Mesendoderm (in vitro differentiated cells): ENCODE results near the gene LONRF3.
"Not testable (repeated sequence)": the region's sequence is repeated elsewhere in the genome, so short reads cannot be mapped to it uniquely, and the experiment has no call there.

Source experiments
- DNase-seq: peaks from one replicate; pipeline ENCODE4 v3.0.0; 2013
- H2AK5ac ChIP-seq: 2 replicates; pipeline ENCODE4 v1.6.1; 2013; ENCODE audit warnings: low read length, inconsistent platforms
- H2BK120ac ChIP-seq: 2 replicates; pipeline ENCODE4 v1.6.1; 2013; ENCODE audit warnings: low read depth, mild to moderate bottlenecking, low read length, moderate library complexity, mixed read lengths
- H2BK15ac ChIP-seq: replicated peaks from 2 replicates; pipeline ENCODE4 v1.6.1; 2013; ENCODE audit warnings: low read depth, mild to moderate bottlenecking, moderate library complexity
- H2BK5ac ChIP-seq: 2 replicates; pipeline ENCODE4 v1.6.1; 2013; ENCODE audit warnings: low read length, inconsistent platforms
- H3K18ac ChIP-seq: 2 replicates; pipeline ENCODE4 v1.6.1; 2013; ENCODE audit warnings: mild to moderate bottlenecking, low read length, mixed read lengths
- H3K23ac ChIP-seq: one replicate; pipeline ENCODE4 v1.6.1; 2013; ENCODE audit warnings: low read length
- H3K27ac ChIP-seq: 2 replicates; pipeline ENCODE4 v1.5.1; 2013; ENCODE audit warnings: low read depth, mild to moderate bottlenecking, inconsistent platforms, low read length, moderate library complexity
- H3K27me3 ChIP-seq: 2 replicates; pipeline ENCODE4 v1.6.1; 2013; ENCODE audit warnings: low read length, control low read depth, mild to moderate bottlenecking, inconsistent platforms; ENCODE audit not compliant: insufficient read depth, poor library complexity
- H3K36me3 ChIP-seq: 2 replicates; pipeline ENCODE4 v1.6.1; 2013; ENCODE audit warnings: low read length, inconsistent platforms; ENCODE audit not compliant: control insufficient read depth, insufficient read depth
- H3K4ac ChIP-seq: one replicate; pipeline ENCODE4 v1.6.1; 2013; ENCODE audit warnings: low read depth, mild to moderate bottlenecking, low read length, moderate library complexity
- H3K4me1 ChIP-seq: 2 replicates; pipeline ENCODE4 v1.6.1; 2013; ENCODE audit warnings: low read depth, low read length, inconsistent platforms; ENCODE audit not compliant: control insufficient read depth
- H3K4me2 ChIP-seq: 2 replicates; pipeline ENCODE4 v1.6.1; 2013; ENCODE audit warnings: low read length
- H3K4me3 ChIP-seq: 2 replicates; pipeline ENCODE4 v1.5.1; 2013; ENCODE audit warnings: mild to moderate bottlenecking, low read length
- H3K56ac ChIP-seq: one replicate; pipeline ENCODE4 v1.6.1; 2013; ENCODE audit warnings: low read length
- H3K79me1 ChIP-seq: 2 replicates; pipeline ENCODE4 v1.6.1; 2013; ENCODE audit warnings: low read length, inconsistent platforms
- H3K79me2 ChIP-seq: 2 replicates; pipeline ENCODE4 v1.6.1; 2013; ENCODE audit warnings: mild to moderate bottlenecking, low read length; ENCODE audit not compliant: control insufficient read depth, insufficient read depth
- H3K9ac ChIP-seq: 2 replicates; pipeline ENCODE4 v1.6.1; 2013; ENCODE audit warnings: low read length, inconsistent platforms
- H4K5ac ChIP-seq: one replicate; pipeline ENCODE4 v1.6.1; 2013; ENCODE audit warnings: low read length
- H4K8ac ChIP-seq: one replicate; pipeline ENCODE4 v1.6.1; 2013; ENCODE audit warnings: low read depth, mild to moderate bottlenecking, control low read depth, low read length, moderate library complexity
- WGBS: extraction: QIAGEN DNeasy Blood & Tissue Kit; methylation state at CpG from one replicate; pipeline ENCODE4 v1.1.7; 2013; ENCODE audit warnings: low lambda C conversion rate, missing lambda C conversion rate; ENCODE audit not compliant: insufficient coverage; ENCODE audit errors: extremely low coverage; 5-methylcytosine and 5-hydroxymethylcytosine counted together

Gene LONRF3

DNA sequence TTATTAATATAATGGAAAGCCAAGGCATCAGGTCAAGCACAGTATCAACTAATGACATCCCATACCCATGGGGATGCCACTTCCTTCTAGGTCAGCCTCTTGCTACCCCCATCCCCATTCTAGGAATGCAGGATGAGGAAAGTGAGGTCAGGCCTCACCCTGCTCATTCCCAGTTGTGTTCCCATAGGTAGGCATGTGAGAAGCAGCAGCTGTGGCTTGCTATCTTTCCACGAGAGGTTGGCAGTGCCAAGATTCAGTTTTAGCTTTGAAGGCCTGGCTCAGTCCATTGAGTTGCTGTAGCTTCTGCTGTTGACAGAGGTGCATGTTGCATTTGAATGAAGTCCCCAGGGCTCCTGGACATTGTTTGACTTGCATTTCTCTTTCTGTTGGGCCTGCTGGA, 15.5 kb downstream of the LONRF3 start:
- Histone ChIP-seq H2BK15ac (no peak overlapping the region), H2BK120ac (no peak overlapping the region), H2BK5ac (no peak overlapping the region), H3K4ac (no peak overlapping the region), H2AK5ac (no peak overlapping the region), H3K56ac (no peak overlapping the region), H4K5ac (no peak overlapping the region), H3K9ac (no peak overlapping the region), H3K79me1 (no peaks in the 10 kb centered on the region), H3K27ac (no peak overlapping the region), H3K4me1 (no peaks in the 10 kb centered on the region), H3K4me2 (no peak overlapping the region), H3K18ac (no peak overlapping the region), H3K36me3 (no peaks in the 10 kb centered on the region), H3K23ac (no peak overlapping the region), H3K79me2 (no peaks in the 10 kb centered on the region), H3K4me3 (no peak overlapping the region), H4K8ac (no peak overlapping the region), H3K27me3 (no peaks in the 10 kb centered on the region)
- DNase-seq, result no peak
- WGBS, result no CpG with 5 or more reads among the region's 1 CpG

DNA sequence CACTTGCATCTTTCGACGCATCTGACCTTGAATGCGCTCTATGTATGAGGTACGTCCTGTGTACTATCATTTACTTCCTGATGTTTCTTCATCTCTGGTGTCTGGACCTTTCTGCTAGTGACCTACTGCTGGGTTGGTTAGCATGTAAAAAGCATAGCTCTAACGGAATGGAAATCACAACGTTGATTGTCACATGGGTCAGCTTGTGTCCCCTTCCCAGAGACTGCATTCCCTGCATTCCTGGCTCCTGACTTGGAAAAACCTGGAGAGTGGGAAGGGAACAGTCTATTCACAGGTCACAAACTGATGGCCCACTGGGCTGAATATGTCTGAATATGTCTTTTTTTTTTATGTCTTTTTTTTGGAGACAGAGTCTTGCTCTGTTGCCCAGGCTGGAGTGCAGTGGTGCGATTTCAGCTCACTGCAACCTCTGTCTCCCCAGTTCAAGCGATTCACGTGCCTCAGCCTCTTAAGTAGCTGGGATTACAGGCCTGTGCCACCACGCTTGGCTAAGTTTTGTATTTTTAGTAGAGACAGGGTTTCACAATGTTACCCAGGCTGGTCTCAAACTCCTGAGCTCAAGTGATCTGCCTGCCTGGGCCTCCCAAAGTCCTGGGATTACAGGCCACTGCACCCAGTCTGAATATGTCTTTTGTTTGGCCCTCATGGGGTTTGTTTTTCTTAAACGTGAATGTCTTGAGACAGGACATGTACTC, 16.3 kb downstream of the LONRF3 start:
- WGBS, result no CpG with 5 or more reads among the region's 11 CpGs
- H3K27ac ChIP-seq, result no peak overlapping the region
- no peak overlapping the region for H3K23ac ChIP-seq

DNA sequence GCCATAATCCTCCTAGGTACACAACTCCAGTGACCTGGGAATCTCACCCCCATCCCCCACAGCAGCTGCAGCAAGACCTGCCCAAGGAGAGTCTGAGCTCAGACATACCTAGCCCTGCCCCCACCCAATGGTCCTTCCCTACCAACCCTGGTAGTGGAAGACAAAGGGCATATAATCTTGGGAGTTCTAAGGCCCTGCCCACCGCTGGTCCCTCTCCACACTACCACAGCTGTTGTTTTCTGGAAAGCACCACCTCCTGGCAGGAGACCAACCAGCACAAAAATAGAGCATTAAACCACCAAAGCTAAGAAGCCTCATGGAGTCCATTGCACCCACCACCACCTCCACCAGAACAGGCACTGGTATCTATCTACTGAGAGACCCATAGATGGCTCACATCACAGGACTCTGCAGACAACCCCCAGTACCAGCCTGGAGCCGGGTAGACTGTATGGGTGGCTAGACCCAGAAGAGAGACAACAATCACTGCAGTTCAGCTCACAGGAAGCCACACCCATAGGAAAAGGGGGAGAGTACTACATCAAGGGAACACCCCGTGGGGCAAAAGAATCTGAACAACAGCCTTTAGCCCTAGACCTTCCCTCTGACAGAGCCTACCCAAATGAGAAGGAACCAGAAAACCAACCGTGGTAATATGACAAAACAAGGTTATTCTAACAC, 18.2 kb downstream of the LONRF3 start:
- H3K36me3 ChIP-seq, H3K9ac ChIP-seq, H3K27me3 ChIP-seq, H2BK15ac ChIP-seq, H3K27ac ChIP-seq, H3K4me3 ChIP-seq, H4K5ac ChIP-seq, H2BK120ac ChIP-seq, H3K56ac ChIP-seq, H2BK5ac ChIP-seq, H3K23ac ChIP-seq, H3K18ac ChIP-seq, H3K79me2 ChIP-seq, H3K79me1 ChIP-seq, H4K8ac ChIP-seq, H2AK5ac ChIP-seq, H3K4me1 ChIP-seq, H3K4me2 ChIP-seq: not testable (repeated sequence)
- WGBS, result no CpG with 5 or more reads among the region's 4 CpGs
- peak; percentile 56 for DNase-seq
- peak overlapping the region; percentile 59 for H3K4ac ChIP-seq

More for the DNA sequence above, 16.3 kb downstream of the LONRF3 start:
- H3K9ac ChIP-seq, result no peak overlapping the region
- H3K4me3 ChIP-seq, result no peak overlapping the region
- no peak overlapping the region for H2AK5ac ChIP-seq
- H2BK5ac ChIP-seq, result no peak overlapping the region
- no peaks in the 10 kb centered on the region for H3K79me1 ChIP-seq
- no peak overlapping the region for H4K8ac ChIP-seq
- no peaks in the 10 kb centered on the region for H3K79me2 ChIP-seq
- H3K27me3 ChIP-seq, result no peaks in the 10 kb centered on the region
- H3K18ac ChIP-seq, result no peak overlapping the region
- H4K5ac ChIP-seq, result no peak overlapping the region
- H3K4me1 ChIP-seq, result no peaks in the 10 kb centered on the region
- DNase-seq, result no peak
- no peak overlapping the region for H3K4me2 ChIP-seq
- no peak overlapping the region for H3K4ac ChIP-seq
- H2BK120ac ChIP-seq, result no peak overlapping the region
- H3K36me3 ChIP-seq, result no peaks in the 10 kb centered on the region
- H2BK15ac ChIP-seq, result no peak overlapping the region
- H3K56ac ChIP-seq, result no peak overlapping the region

DNA sequence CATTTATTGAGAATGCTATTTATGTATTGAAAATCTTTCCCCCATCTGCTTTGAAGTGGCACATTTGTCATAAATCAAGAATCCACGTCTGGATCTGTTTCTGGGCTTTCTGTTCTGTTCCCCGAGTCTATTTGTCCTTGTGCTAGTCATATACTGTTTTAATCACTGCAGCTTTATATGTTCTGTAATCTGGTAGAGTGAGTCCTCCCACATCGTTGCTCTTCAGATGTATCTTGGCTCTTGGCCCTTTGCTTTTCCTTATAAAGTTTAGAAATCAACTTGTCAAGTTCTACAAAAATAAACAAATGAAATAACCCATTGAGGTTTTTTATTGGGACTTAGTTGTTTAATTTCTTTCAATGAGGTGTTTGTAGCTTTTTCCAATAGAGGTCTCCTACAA, 29.0 kb downstream of the LONRF3 start:
- no peak overlapping the region for H2BK15ac ChIP-seq
- no peaks in the 10 kb centered on the region for H3K79me1 ChIP-seq

DNA sequence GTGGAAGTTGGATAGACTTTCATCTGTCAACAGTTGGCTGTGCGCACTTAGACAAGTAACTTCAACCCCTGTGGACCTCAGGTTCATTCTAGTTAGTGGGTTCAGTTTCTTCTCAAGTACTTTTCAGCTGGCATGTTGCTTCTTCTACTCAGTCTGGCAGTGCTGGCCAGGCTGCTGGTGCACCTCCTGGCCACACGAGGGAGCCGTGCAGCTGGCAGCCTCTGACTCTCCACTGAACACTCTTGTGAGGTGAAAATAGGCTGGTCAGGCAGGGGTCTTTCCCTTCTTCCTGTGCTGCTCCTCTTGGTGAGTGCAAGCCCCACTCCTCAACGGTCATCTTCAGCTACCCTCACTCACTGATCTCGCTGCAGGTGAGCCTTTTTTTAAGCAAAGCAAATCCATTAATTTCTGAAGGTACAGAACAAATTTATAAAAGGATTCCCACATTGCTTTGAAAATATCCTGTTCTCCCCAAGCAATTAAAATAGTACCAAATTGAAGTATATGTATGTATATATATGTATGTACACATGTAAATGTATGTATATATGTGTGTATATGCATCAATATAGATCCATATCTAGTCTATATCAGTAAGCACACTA, 30.6 kb downstream of the LONRF3 start:
- Histone ChIP-seq H3K18ac (no peak overlapping the region), H2BK120ac (no peak overlapping the region), H3K4me1 (no peaks in the 10 kb centered on the region), H3K23ac (no peak overlapping the region), H2BK15ac (no peak overlapping the region), H3K27ac (no peak overlapping the region), H2AK5ac (no peak overlapping the region), H3K56ac (no peak overlapping the region), H3K79me1 (no peaks in the 10 kb centered on the region), H3K4ac (no peak overlapping the region), H3K4me2 (no peak overlapping the region), H4K5ac (no peak overlapping the region), H3K9ac (no peak overlapping the region), H3K27me3 (no peaks in the 10 kb centered on the region), H3K4me3 (no peak overlapping the region), H2BK5ac (no peak overlapping the region), H4K8ac (no peak overlapping the region), H3K36me3 (no peaks in the 10 kb centered on the region), H3K79me2 (no peaks in the 10 kb centered on the region)
- WGBS, result no CpG with 5 or more reads among the region's 5 CpGs
- peak; percentile 55 for DNase-seq

More for the DNA sequence above, 29.0 kb downstream of the LONRF3 start:
- Histone ChIP-seq H2AK5ac (no peak overlapping the region), H4K5ac (no peak overlapping the region), H3K56ac (no peak overlapping the region), H3K9ac (no peak overlapping the region), H2BK120ac (no peak overlapping the region), H3K18ac (no peak overlapping the region), H4K8ac (no peak overlapping the region), H3K4me2 (no peak overlapping the region), H3K27me3 (no peaks in the 10 kb centered on the region), H3K36me3 (no peaks in the 10 kb centered on the region), H3K4ac (no peak overlapping the region), H2BK5ac (no peak overlapping the region), H3K27ac (no peak overlapping the region), H3K79me2 (no peaks in the 10 kb centered on the region), H3K4me3 (no peak overlapping the region), H3K4me1 (no peaks in the 10 kb centered on the region), H3K23ac (no peak overlapping the region)
- no peak for DNase-seq
- no CpG with 5 or more reads among the region's 3 CpGs for WGBS
